HG02678 (cell line): ENCODE data around the gene LPIN1.

Experiments
- ATAC-seq: cut with Tn5 transposase; IDR thresholded peaks from one replicate; pipeline ENCODE4 v1.9.1; 2021; ENCODE audit warnings: mild to moderate bottlenecking, moderate library complexity; ENCODE audit not compliant: unreplicated experiment

Gene LPIN1, protein sequence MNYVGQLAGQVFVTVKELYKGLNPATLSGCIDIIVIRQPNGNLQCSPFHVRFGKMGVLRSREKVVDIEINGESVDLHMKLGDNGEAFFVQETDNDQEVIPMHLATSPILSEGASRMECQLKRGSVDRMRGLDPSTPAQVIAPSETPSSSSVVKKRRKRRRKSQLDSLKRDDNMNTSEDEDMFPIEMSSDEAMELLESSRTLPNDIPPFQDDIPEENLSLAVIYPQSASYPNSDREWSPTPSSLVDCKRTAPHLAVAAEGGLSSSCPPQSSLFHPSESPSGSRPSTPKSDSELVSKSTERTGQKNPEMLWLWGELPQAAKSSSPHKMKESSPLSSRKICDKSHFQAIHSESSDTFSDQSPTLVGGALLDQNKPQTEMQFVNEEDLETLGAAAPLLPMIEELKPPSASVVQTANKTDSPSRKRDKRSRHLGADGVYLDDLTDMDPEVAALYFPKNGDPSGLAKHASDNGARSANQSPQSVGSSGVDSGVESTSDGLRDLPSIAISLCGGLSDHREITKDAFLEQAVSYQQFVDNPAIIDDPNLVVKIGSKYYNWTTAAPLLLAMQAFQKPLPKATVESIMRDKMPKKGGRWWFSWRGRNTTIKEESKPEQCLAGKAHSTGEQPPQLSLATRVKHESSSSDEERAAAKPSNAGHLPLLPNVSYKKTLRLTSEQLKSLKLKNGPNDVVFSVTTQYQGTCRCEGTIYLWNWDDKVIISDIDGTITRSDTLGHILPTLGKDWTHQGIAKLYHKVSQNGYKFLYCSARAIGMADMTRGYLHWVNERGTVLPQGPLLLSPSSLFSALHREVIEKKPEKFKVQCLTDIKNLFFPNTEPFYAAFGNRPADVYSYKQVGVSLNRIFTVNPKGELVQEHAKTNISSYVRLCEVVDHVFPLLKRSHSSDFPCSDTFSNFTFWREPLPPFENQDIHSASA

DNA sequence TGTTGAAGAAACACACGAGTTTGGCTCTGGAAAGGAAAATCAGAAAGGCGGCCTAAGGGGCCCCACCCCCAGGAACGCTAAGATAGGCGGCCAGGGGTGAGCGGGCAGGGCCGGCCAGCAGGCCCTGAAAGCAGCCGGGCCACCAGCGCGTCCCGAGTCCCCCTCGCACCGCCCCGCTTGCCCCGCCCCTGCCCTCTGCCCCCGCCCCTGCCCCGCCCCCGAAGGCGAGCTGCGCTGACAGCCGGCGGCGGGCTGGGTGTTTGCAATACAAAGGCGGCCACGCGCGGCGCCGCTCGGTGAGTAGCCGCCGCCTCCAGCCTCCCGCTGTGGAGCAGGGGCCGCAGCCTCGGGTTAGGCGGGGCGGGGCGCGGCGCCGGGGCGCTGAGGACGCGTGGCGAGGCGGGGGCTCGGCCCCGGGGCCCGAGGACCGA is at the start of gene LPIN1:
Gene LPIN1 (plus strand): TSS at position 257 of the 431 bp plus-strand sequence. CDS start 18,910 bp downstream, outside the sequence.
- ATAC-seq, result peak; percentile 48

DNA sequence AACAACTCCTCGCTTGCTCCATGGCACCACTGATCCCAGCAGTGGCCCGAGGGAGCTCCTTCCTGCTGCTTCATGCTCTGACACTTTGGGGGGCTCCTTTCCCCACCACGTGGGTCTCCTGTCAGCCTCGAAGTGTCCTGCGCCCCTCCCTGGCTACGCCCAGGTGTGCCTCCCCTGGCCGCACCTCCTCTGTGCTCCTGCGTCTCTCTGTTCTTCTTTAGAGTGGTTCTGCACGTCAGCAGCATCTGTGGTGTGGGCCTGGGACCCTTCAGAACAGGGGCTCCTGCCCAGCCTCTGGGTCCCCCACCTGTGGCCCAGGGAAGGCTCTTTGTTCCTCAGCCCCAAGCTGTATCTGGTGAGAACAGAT is 49.7 kb upstream of the LPIN1 start:
- no peak for ATAC-seq

- ATAC-seq, result no peak
Observed at GRCh38 chr2:11697103-11697871, 49.1 kb upstream of the LPIN1 start.

- no peak for ATAC-seq
Observed at GRCh38 chr2:11698009-11698922, 48.2 kb upstream of the LPIN1 start.

- ATAC-seq, result no peak
Observed at GRCh38 chr2:11699686-11700670, 46.5 kb upstream of the LPIN1 start.

- ATAC-seq, result no peak
Observed at GRCh38 chr2:11701206-11701605, 45.2 kb upstream of the LPIN1 start.

DNA sequence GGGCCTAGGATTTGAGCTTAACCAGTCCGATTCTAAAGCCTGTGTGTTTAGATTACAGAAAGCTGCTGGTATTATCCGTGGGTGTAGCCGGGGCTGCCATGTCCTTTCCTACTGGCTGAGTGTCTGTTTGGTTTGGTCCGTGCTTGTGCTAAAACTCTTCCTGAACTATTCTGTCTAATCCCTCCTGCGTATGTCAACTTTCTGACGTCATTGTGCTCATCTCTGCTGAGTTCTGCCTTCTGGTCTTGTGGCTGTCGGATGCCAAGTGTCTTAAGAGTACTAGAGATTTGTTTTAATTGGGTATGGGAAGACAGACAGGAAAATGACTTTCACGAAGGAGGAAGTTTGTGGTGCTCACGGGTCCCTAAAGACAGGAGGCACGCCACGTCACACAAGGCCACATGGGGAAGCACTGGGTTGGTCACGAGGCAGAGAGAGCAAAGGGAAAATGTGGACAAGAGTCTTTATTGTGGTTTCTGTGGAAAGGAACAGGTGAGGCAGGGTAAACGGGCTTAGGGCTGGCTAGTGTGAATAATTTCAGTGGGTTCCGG is 44.6 kb upstream of the LPIN1 start:
- no peak for ATAC-seq

- ATAC-seq, result no peak
Observed at GRCh38 chr2:11702946-11703345, 43.5 kb upstream of the LPIN1 start.

- no peak for ATAC-seq
Observed at GRCh38 chr2:11703700-11704099, 42.7 kb upstream of the LPIN1 start.

GRCh38 chr2:11705063-11705462 is 41.4 kb upstream of the LPIN1 start:
- no peak for ATAC-seq

GRCh38 chr2:11705711-11706110 is 40.7 kb upstream of the LPIN1 start:
- no peak for ATAC-seq

- ATAC-seq, result no peak
Observed at GRCh38 chr2:11708106-11708505, 38.3 kb upstream of the LPIN1 start.

DNA sequence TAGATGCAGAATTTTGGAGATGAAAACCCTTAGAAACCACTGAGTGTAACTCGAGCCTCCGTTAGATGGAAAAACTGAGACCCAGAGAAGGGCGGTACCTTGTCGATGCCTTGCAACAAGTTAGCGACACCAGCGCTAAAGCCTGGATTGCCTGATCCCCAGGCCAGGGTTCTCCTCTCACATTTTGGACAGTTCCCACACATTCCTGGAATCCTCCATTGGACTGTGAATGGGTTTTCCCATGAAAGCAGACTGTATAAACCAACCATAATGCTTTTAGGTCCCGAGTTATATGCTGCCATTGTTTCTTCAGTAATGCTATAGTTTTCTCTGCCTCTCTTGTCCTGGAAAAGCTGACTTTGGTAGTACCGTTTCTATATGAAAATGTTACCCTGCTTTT is 37.1 kb upstream of the LPIN1 start:
- no peak for ATAC-seq

GRCh38 chr2:11710210-11710609 is 36.2 kb upstream of the LPIN1 start:
- ATAC-seq, result no peak

- ATAC-seq, result no peak
Observed at GRCh38 chr2:11710632-11711353, 35.6 kb upstream of the LPIN1 start.

GRCh38 chr2:11711354-11711716 is 35.1 kb upstream of the LPIN1 start:
- no peak for ATAC-seq

- ATAC-seq, result no peak
Observed at GRCh38 chr2:11711751-11712150, 34.7 kb upstream of the LPIN1 start.

- ATAC-seq, result no peak
Observed at GRCh38 chr2:11712866-11713265, 33.6 kb upstream of the LPIN1 start.
